Measurements from ENCODE around the gene SLC2A11.
"Not testable (repeated sequence)": the region's sequence is repeated elsewhere in the genome, so short reads cannot be mapped to it uniquely, and the experiment has no call there.

DNA sequence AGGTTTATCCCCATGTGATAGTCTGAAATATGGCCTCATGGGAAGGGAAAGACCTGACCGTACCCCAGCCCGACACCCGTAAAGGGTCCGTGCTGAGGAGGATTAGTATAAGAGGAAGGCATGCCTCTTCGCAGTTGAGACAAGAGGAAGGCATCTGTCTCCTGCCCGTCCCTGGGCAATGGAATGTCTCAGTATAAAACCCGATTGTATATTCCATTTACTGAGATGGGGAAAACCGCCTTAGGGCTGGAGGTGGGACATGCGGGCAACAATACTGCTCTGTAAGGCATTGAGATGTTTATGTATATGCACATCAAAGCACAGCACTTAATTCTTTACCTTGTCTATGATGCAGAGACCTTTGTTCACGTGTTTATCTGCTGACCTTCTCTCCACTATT, 49.7 kb downstream of the SLC2A11 start:
- TF ChIP-seq EZH2phosphoT487 (IDR thresholded peaks at IDR 0.05; ENCODE audit: insufficient read depth, low read depth); EZH2 (IDR thresholded peaks at IDR 0.05; ENCODE audit: insufficient read depth, poor library complexity, severe bottlenecking): not testable (repeated sequence)

Measured in GM23248 (cell line).